Measurements from ENCODE around the gene TSC22D3. TPM values are rescaled to one million over a fixed set of nuclear protein-coding genes. Genes with fewer than 3 reads are reported as not detected.
"Not testable (repeated sequence)": the region's sequence is repeated elsewhere in the genome, so short reads cannot be mapped to it uniquely, and the experiment has no call there.

TSC22D3 gene
- total and polyA plus RNA-seq, 2 donors (not counting 1 experiment from before 2014, with no cell fraction given): 447 to 3,050 TPM

DNA sequence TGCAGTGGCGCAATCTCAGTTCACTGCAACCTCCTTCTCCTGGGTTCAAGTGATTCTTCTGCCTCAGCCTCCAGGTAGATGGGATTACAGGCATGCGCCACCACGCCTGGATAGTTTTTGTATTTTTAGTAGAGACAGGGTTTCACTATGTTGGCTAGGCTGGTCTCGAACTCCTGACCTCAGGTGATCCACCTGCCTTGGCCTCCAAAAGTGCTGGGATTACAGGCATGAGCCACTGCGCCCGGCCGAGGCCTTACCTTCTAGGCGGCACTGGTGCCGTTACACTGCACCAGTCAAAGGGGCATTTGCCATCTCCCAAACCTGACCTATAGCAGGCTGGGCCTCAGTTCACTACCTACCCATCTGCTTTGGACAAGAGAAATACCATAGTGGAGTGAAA is 90.0 kb downstream of the TSC22D3 start:
- H4K20me1 ChIP-seq (ENCODE audit: control insufficient read depth, insufficient read depth, low read length, poor library complexity, severe bottlenecking); intact Hi-C loops (cut with micrococcal nuclease); H3K4me2 ChIP-seq (replicated peaks; ENCODE audit: low read depth, low read length, poor library complexity, severe bottlenecking); CTCF ChIA-PET; H3K4me3 ChIP-seq (ENCODE audit: control extremely low read depth in 1 of 5, extremely low read depth in 1 of 5, insufficient read depth in 1 of 5, low read depth in 2 of 5, low read length in 4 of 5); ATAC-seq (ENCODE audit: low read depth); H3K9ac ChIP-seq (ENCODE audit: low read length); H3K4me3 Mint-ChIP-seq; H3K79me2 ChIP-seq (ENCODE audit: control insufficient read depth, insufficient read depth, low read length); H3K36me3 ChIP-seq (replicated peaks in 1 of 2; ENCODE audit: control extremely low read depth in 1 of 2, control insufficient read depth in 1 of 2, extremely low read depth in 1 of 2, insufficient read depth in 2 of 2, low read length in 1 of 2); H2AFZ ChIP-seq (ENCODE audit: insufficient read depth, low read depth, low read length, poor library complexity, severe bottlenecking); DNase-seq; H3K27ac ChIP-seq (ENCODE audit: low read length in 2 of 2); H3K27me3 ChIP-seq (replicated peaks in 1 of 4; ENCODE audit: control extremely low read depth in 1 of 4, control insufficient read depth in 3 of 4, insufficient read depth in 4 of 4, low read length in 3 of 4); H3K9me3 ChIP-seq (ENCODE audit: control extremely low read depth in 1 of 3, control insufficient read depth in 2 of 3, insufficient read depth in 1 of 3, low read length in 2 of 3); H3K27me3 Mint-ChIP-seq; H3K9me3 Mint-ChIP-seq (ENCODE audit: insufficient read depth); H3K27ac Mint-ChIP-seq: not testable (repeated sequence)
- no CpG with 5 or more reads among the region's 9 CpGs for WGBS (ENCODE audit: insufficient coverage)
- H3K4me1 Mint-ChIP-seq: peaks cover 20% of the 10 kb centered on the region
- POLR2A ChIA-PET: interaction anchor here (1.0 to 1.1 kb wide), 2 partner anchors 11 to 30 kb away, joined by 3 to 4 read pairs; no protein-coding TSS in a partner anchor
- H3K4me1 ChIP-seq (ENCODE audit: control insufficient read depth in 2 of 2, insufficient read depth in 2 of 2, low read length in 2 of 2): peaks cover 9 to 14% of the 10 kb centered on the region in 2 donors

DNA sequence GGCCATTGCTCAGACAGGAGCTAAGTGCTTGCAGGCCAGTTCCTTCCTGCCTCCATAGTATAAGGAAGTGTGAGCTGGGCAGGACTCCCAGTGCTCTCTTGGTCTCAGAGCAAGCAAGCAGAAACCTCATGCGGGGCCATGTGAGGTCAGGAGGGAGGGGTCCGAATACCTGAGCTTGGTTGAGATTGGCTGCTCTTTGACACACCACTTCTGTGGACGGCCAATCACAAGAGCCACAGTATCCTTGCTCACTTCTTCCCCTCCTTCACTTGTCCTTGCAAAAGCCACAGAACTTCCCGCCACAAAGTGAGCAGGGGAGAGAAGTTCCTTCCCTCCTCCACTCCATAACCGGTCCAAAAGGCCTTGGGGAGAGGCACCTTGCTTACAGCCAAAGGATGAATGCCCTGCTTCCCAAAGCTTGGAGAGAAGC is 90.6 kb downstream of the TSC22D3 start:
- Mint-ChIP-seq H3K9me3 (ENCODE audit: insufficient read depth) (no peaks in the 10 kb centered on the region), H3K27ac (no peak overlapping the region), H3K27me3 (no peaks in the 10 kb centered on the region), H3K4me1 (peaks cover 24% of the 10 kb centered on the region), H3K4me3 (no peak overlapping the region)
- TF ChIP-seq, protein P1, sequence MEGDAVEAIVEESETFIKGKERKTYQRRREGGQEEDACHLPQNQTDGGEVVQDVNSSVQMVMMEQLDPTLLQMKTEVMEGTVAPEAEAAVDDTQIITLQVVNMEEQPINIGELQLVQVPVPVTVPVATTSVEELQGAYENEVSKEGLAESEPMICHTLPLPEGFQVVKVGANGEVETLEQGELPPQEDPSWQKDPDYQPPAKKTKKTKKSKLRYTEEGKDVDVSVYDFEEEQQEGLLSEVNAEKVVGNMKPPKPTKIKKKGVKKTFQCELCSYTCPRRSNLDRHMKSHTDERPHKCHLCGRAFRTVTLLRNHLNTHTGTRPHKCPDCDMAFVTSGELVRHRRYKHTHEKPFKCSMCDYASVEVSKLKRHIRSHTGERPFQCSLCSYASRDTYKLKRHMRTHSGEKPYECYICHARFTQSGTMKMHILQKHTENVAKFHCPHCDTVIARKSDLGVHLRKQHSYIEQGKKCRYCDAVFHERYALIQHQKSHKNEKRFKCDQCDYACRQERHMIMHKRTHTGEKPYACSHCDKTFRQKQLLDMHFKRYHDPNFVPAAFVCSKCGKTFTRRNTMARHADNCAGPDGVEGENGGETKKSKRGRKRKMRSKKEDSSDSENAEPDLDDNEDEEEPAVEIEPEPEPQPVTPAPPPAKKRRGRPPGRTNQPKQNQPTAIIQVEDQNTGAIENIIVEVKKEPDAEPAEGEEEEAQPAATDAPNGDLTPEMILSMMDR (IDR thresholded peaks at IDR 0.05): no peak
- TF ChIP-seq EZH2 (IDR thresholded peaks at IDR 0.05; ENCODE audit: borderline replicate concordance, insufficient read depth, low read depth, low read length, poor library complexity, severe bottlenecking): no peak
- Histone ChIP-seq H3K27ac (ENCODE audit: low read length in 2 of 2) (no peak overlapping the region), H3K4me1 (ENCODE audit: control insufficient read depth in 2 of 2, insufficient read depth in 2 of 2, low read length in 2 of 2) (peaks cover 9 to 14% of the 10 kb centered on the region in 2 donors), H2AFZ (ENCODE audit: insufficient read depth, low read depth, low read length, poor library complexity, severe bottlenecking) (no peak overlapping the region), H3K4me3 (ENCODE audit: control extremely low read depth in 1 of 5, extremely low read depth in 1 of 5, insufficient read depth in 1 of 5, low read depth in 2 of 5, low read length in 4 of 5) (no peak overlapping the region), H4K20me1 (ENCODE audit: control insufficient read depth, insufficient read depth, low read length, poor library complexity, severe bottlenecking) (no peaks in the 10 kb centered on the region), H3K4me2 (replicated peaks; ENCODE audit: low read depth, low read length, poor library complexity, severe bottlenecking) (no peak overlapping the region), H3K27me3 (replicated peaks in 1 of 4; ENCODE audit: control extremely low read depth in 1 of 4, control insufficient read depth in 3 of 4, insufficient read depth in 4 of 4, low read length in 3 of 4) (no peaks in the 10 kb centered on the region), H3K36me3 (replicated peaks in 1 of 2; ENCODE audit: control extremely low read depth in 1 of 2, control insufficient read depth in 1 of 2, extremely low read depth in 1 of 2, insufficient read depth in 2 of 2, low read length in 1 of 2) (no peaks in the 10 kb centered on the region), H3K9me3 (ENCODE audit: control extremely low read depth in 1 of 3, control insufficient read depth in 2 of 3, insufficient read depth in 1 of 3, low read length in 2 of 3) (no peaks in the 10 kb centered on the region), H3K79me2 (ENCODE audit: control insufficient read depth, insufficient read depth, low read length) (no peaks in the 10 kb centered on the region), H3K9ac (ENCODE audit: low read length) (no peak overlapping the region)
- ATAC-seq (ENCODE audit: low read depth) (peak; percentile 28), DNase-seq (no peak)
- 0% methylated on average over 1 of the region's 5 CpGs for WGBS (ENCODE audit: insufficient coverage)
- intact Hi-C loops (cut with micrococcal nuclease): no loop called here
- CTCF ChIA-PET: interaction anchor here (1.2 kb wide), 1 partner anchor 9 kb away, joined by 3 read pairs; no protein-coding TSS in a partner anchor
- POLR2A ChIA-PET: no interaction called here
